H1 (cell line): ENCODE measurements around the gene NAGLU. TPM values are rescaled to one million over a fixed set of nuclear protein-coding genes. Genes with fewer than 3 reads are reported as not detected.

Experiments
- CHD2 ChIP-seq: IDR thresholded peaks from 2 replicates; pipeline ENCODE4 v1.6.1; 2012; ENCODE audit warnings: low read length, improper control_type of control experiment
- CHD7 ChIP-seq: fragments of 300-600 bp; sonication (generic); IDR thresholded peaks from 2 replicates; pipeline ENCODE4 v1.7.1; 2012; ENCODE audit warnings: low read length, moderate library complexity, mild to moderate bottlenecking, inconsistent platforms; ENCODE audit not compliant: insufficient replicate concordance
- EP300 ChIP-seq, 2 experiments: IDR thresholded peaks; 1 replicate in 1 of 2; 2 replicates in 1 of 2; pipeline ENCODE4 v1.6.1; 2011 to 2012; ENCODE audit warnings: low read depth in 2 of 2, low read length in 2 of 2, mild to moderate bottlenecking in 2 of 2, borderline replicate concordance in 1 of 2, inconsistent platforms in 1 of 2, moderate library complexity in 1 of 2
- HDAC6 ChIP-seq: IDR thresholded peaks from one replicate; pipeline ENCODE4 v1.7.1; 2012; ENCODE audit warnings: low read depth, mild to moderate bottlenecking, inconsistent platforms, low read length, moderate library complexity
- JUN ChIP-seq: IDR thresholded peaks from 2 replicates; pipeline ENCODE4 v1.6.1; 2011; ENCODE audit warnings: low read depth, mild to moderate bottlenecking, improper control_type of control experiment, low read length
- POU5F1 ChIP-seq: IDR thresholded peaks from 2 replicates; pipeline ENCODE4 v1.6.1; 2011; ENCODE audit warnings: low read depth, mild to moderate bottlenecking, low read length, moderate library complexity
- RBBP5 ChIP-seq: IDR thresholded peaks from 2 replicates; pipeline ENCODE4 v1.7.1; 2012; ENCODE audit warnings: low read depth, mild to moderate bottlenecking, inconsistent platforms, low read length, moderate library complexity, borderline replicate concordance
- RXRA ChIP-seq: IDR thresholded peaks from 2 replicates; pipeline ENCODE4 v1.6.1; 2011; ENCODE audit warnings: low read depth, mild to moderate bottlenecking, low read length, moderate library complexity; ENCODE audit not compliant: insufficient read depth
- SIX5 ChIP-seq: IDR thresholded peaks from 2 replicates; pipeline ENCODE4 v1.6.1; 2011; ENCODE audit warnings: mild to moderate bottlenecking, low read depth, low read length
- TBP ChIP-seq: IDR thresholded peaks from 2 replicates; pipeline ENCODE4 v1.6.1; 2011; ENCODE audit warnings: low read depth, low read length, improper control_type of control experiment
- YY1 ChIP-seq: IDR thresholded peaks from 2 replicates; pipeline ENCODE4 v1.6.1; 2011; ENCODE audit warnings: low read depth, mild to moderate bottlenecking, low read length
- polyA plus RNA-seq, 7 experiments: library from polyadenylated mRNA; depleted of rRNA in 3 of 7; stranded (reverse) in 5 of 7; unstranded in 2 of 7; fragments of >200 nt in 5 of 7; fragments of 200-250 nt in 2 of 7; gene quantifications; 1 replicate in 5 of 7; 2 replicates in 1 of 7; 4 replicates in 1 of 7; pipeline versions ENCODE4 v1.2.1 to v1.2.3, GENCODE V29; 2011 to 2013; ENCODE audit warnings: missing spikeins in 2 of 7, mixed read lengths in 2 of 7
- total RNA-seq: library from RNA; stranded (reverse); fragmentation: NEBNext Ultra II Directional; extraction: Animal tissue kit (Norgen Biotek cat#: 25700); gene quantifications from 2 replicates; pipeline ENCODE4 v1.2.1, GENCODE V29; 2021

The NAGLU gene
- total and polyA plus RNA-seq, 2 of the 8 experiments (the other 6 are each of a cell fraction or from before 2014, with no cell fraction given) = 21.3 to 21.6 TPM

GRCh38 chr17:42502091-42502490, 34.0 kb upstream of the NAGLU start (continued):
- TF ChIP-seq CHD7 (no peak), RBBP5 (no peak), SIX5 (no peak), JUN (no peak), POU5F1 (no peak), EP300 (IDR thresholded peaks at IDR 0.05; ENCODE audit: borderline replicate concordance in 1 of 2, low read depth in 2 of 2, low read length in 2 of 2) (no peak), HDAC6 (no peak), TBP (no peak), YY1 (no peak), CHD2 (no peak), RXRA (no peak)
